Dendritic cell treated with granulocyte-macrophage colony-stimulating factor and Interleukin-4, amounts not matched to agents 40 ng/mL and 50 ng/mL, for 4 days (primary cell): ENCODE measurements around the gene PRAC2.
A peak's percentile ranks its signal among the peaks of the same experiment; 100 is the strongest.

Experiments
- H3K27ac Mint-ChIP-seq: one replicate; pipeline ENCODE4 v1.8.0; 2022; ENCODE audit warnings: mild to moderate bottlenecking, mixed read lengths
- H3K27me3 Mint-ChIP-seq: one replicate; pipeline ENCODE4 v1.8.0; 2022; ENCODE audit warnings: mild to moderate bottlenecking, mixed read lengths
- H3K36me3 Mint-ChIP-seq: one replicate; pipeline ENCODE4 v1.8.0; 2022; ENCODE audit warnings: low read depth, mixed read lengths
- H3K4me1 Mint-ChIP-seq: one replicate; pipeline ENCODE4 v1.8.0; 2022; ENCODE audit warnings: low read depth, mixed read lengths
- H3K4me3 Mint-ChIP-seq: one replicate; pipeline ENCODE4 v1.8.0; 2022; ENCODE audit warnings: mild to moderate bottlenecking, moderate library complexity, mixed read lengths
- H3K9me3 Mint-ChIP-seq: one replicate; pipeline ENCODE4 v1.8.0; 2022; ENCODE audit warnings: mixed read lengths
- intact Hi-C: fragments of 100-400 bp; cut with micrococcal nuclease; formaldehyde crosslinking; loops from one replicate; pipeline ENCODE4 v1.15.0; 2022

Gene PRAC2

GRCh38 chr17:48722915-48723422 lies at the start of gene PRAC2:
Gene PRAC2, plus strand, starts transcription at chr17:48723185. Its CDS starts 1,226 bp downstream, at chr17:48724411.
- H3K36me3 Mint-ChIP-seq = no peaks in the 10 kb centered on the region
- peaks cover 94% of the 10 kb centered on the region for H3K27me3 Mint-ChIP-seq
- peaks cover 53% of the 10 kb centered on the region for H3K4me1 Mint-ChIP-seq
- H3K4me3 Mint-ChIP-seq = peak within 1 kb of the TSS; percentile 63
- no peak within 1 kb of the TSS for H3K27ac Mint-ChIP-seq
- H3K9me3 Mint-ChIP-seq = no peaks in the 10 kb centered on the region
- intact Hi-C loops = no loop called here

GRCh38 chr17:48676963-48677558 lies 45.9 kb upstream of the PRAC2 start:
- Mint-ChIP-seq H3K36me3 (no peaks in the 10 kb centered on the region), H3K27me3 (peaks cover 67% of the 10 kb centered on the region), H3K9me3 (no peaks in the 10 kb centered on the region), H3K4me3 (no peak overlapping the region), H3K27ac (no peak overlapping the region), H3K4me1 (peaks cover 7% of the 10 kb centered on the region)
- intact Hi-C loops = loop anchor here (5.0 kb wide), 2 partner anchors 205 to 355 kb away; no protein-coding TSS in a partner anchor

- Mint-ChIP-seq H3K9me3 (no peaks in the 10 kb centered on the region), H3K4me3 (no peak overlapping the region), H3K27ac (no peak overlapping the region), H3K27me3 (peaks cover 66% of the 10 kb centered on the region), H3K4me1 (peaks cover 7% of the 10 kb centered on the region), H3K36me3 (no peaks in the 10 kb centered on the region)
- intact Hi-C loops = loop anchor here (2.0 to 5.0 kb wide), 3 partner anchors 112 to 354 kb away; no protein-coding TSS in a partner anchor
Measured at GRCh38 chr17:48678141-48678971, 44.6 kb upstream of the PRAC2 start.

GRCh38 chr17:48679385-48680096 lies 43.4 kb upstream of the PRAC2 start:
- H3K27ac Mint-ChIP-seq = no peak overlapping the region
- peaks cover 7% of the 10 kb centered on the region for H3K4me1 Mint-ChIP-seq
- H3K27me3 Mint-ChIP-seq = peaks cover 60% of the 10 kb centered on the region

GRCh38 chr17:48681609-48682008 lies 41.4 kb upstream of the PRAC2 start:
- Mint-ChIP-seq H3K4me1 (peaks cover 7% of the 10 kb centered on the region), H3K9me3 (no peaks in the 10 kb centered on the region), H3K4me3 (no peak overlapping the region), H3K27me3 (peaks cover 49% of the 10 kb centered on the region), H3K36me3 (no peaks in the 10 kb centered on the region), H3K27ac (no peak overlapping the region)
- intact Hi-C loops = no loop called here

More at GRCh38 chr17:48679385-48680096, 43.4 kb upstream of the PRAC2 start:
- Mint-ChIP-seq H3K9me3 (no peaks in the 10 kb centered on the region), H3K4me3 (no peak overlapping the region), H3K36me3 (no peaks in the 10 kb centered on the region)
- intact Hi-C loops = loop anchor here (2.0 to 5.0 kb wide), 3 partner anchors 111 to 353 kb away; no protein-coding TSS in a partner anchor

- no peak overlapping the region for H3K27ac Mint-ChIP-seq
- H3K27me3 Mint-ChIP-seq = peaks cover 54% of the 10 kb centered on the region
- no peaks in the 10 kb centered on the region for H3K4me1 Mint-ChIP-seq
- H3K36me3 Mint-ChIP-seq = no peaks in the 10 kb centered on the region
- no peak overlapping the region for H3K4me3 Mint-ChIP-seq
- no peaks in the 10 kb centered on the region for H3K9me3 Mint-ChIP-seq
- intact Hi-C loops = no loop called here
Measured at GRCh38 chr17:48690655-48691054, 32.3 kb upstream of the PRAC2 start.

GRCh38 chr17:48692049-48692448 lies 30.9 kb upstream of the PRAC2 start:
- no peak overlapping the region for H3K27ac Mint-ChIP-seq
- no peak overlapping the region for H3K4me3 Mint-ChIP-seq
- H3K9me3 Mint-ChIP-seq = no peaks in the 10 kb centered on the region
- intact Hi-C loops = no loop called here
- no peaks in the 10 kb centered on the region for H3K36me3 Mint-ChIP-seq
- no peaks in the 10 kb centered on the region for H3K4me1 Mint-ChIP-seq
- peaks cover 63% of the 10 kb centered on the region for H3K27me3 Mint-ChIP-seq

GRCh38 chr17:48693178-48693577 lies 29.8 kb upstream of the PRAC2 start:
- Mint-ChIP-seq H3K27me3 (peaks cover 65% of the 10 kb centered on the region), H3K36me3 (no peaks in the 10 kb centered on the region), H3K27ac (no peak overlapping the region), H3K4me3 (no peak overlapping the region), H3K9me3 (no peaks in the 10 kb centered on the region), H3K4me1 (no peaks in the 10 kb centered on the region)
- intact Hi-C loops = no loop called here

GRCh38 chr17:48701864-48702532 lies 21.0 kb upstream of the PRAC2 start:
- H3K4me1 Mint-ChIP-seq = no peaks in the 10 kb centered on the region
- no peak overlapping the region for H3K27ac Mint-ChIP-seq
- no peaks in the 10 kb centered on the region for H3K9me3 Mint-ChIP-seq
- intact Hi-C loops = no loop called here
- H3K36me3 Mint-ChIP-seq = no peaks in the 10 kb centered on the region
- H3K27me3 Mint-ChIP-seq = peaks cover 80% of the 10 kb centered on the region
- no peak overlapping the region for H3K4me3 Mint-ChIP-seq

- Mint-ChIP-seq H3K4me1 (no peaks in the 10 kb centered on the region), H3K27ac (no peak overlapping the region), H3K9me3 (no peaks in the 10 kb centered on the region), H3K36me3 (no peaks in the 10 kb centered on the region), H3K27me3 (peaks cover 86% of the 10 kb centered on the region), H3K4me3 (no peak overlapping the region)
- intact Hi-C loops = no loop called here
Measured at GRCh38 chr17:48704361-48705248, 18.4 kb upstream of the PRAC2 start.

- H3K27ac Mint-ChIP-seq = no peak overlapping the region
- no peaks in the 10 kb centered on the region for H3K36me3 Mint-ChIP-seq
- intact Hi-C loops = no loop called here
- no peaks in the 10 kb centered on the region for H3K4me1 Mint-ChIP-seq
- no peaks in the 10 kb centered on the region for H3K9me3 Mint-ChIP-seq
- H3K4me3 Mint-ChIP-seq = no peak overlapping the region
- peaks cover 84% of the 10 kb centered on the region for H3K27me3 Mint-ChIP-seq
Measured at GRCh38 chr17:48711128-48711527, 11.9 kb upstream of the PRAC2 start.

- peaks cover 86% of the 10 kb centered on the region for H3K27me3 Mint-ChIP-seq
- peaks cover 22% of the 10 kb centered on the region for H3K4me1 Mint-ChIP-seq
- intact Hi-C loops = no loop called here
- no peak overlapping the region for H3K4me3 Mint-ChIP-seq
- H3K9me3 Mint-ChIP-seq = no peaks in the 10 kb centered on the region
- H3K27ac Mint-ChIP-seq = no peak overlapping the region
- no peaks in the 10 kb centered on the region for H3K36me3 Mint-ChIP-seq
Measured at GRCh38 chr17:48715496-48716399, 7.2 kb upstream of the PRAC2 start.
